GM19238 (cell line): ENCODE measurements around the gene EDNRA.

ENCODE experiments used
- DNase-seq: peaks from one replicate; pipeline ENCODE4 v3.0.0; 2011; ENCODE audit warnings: low spot score; ENCODE audit not compliant: insufficient read length

EDNRA gene

DNA sequence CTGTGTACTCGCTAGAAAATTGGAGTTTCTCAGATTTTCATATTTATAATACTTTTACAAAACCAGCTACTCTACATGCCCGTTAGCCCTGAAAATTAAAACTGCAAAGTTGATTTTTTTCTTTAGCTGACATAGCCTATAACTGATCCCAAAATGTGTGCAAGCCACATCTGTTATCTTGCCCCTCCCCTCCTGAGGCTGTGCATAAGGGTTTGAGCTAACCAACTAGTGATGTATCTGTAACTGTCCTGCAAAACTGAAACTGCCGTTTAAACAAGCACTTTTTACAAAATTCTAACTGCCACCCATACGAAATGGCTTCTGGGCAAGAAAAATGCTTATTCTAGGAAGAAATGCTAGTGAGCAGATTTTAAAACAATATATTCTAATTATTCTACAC lies 59.1 kb downstream of the EDNRA start:
- DNase-seq, result no peak

DNA sequence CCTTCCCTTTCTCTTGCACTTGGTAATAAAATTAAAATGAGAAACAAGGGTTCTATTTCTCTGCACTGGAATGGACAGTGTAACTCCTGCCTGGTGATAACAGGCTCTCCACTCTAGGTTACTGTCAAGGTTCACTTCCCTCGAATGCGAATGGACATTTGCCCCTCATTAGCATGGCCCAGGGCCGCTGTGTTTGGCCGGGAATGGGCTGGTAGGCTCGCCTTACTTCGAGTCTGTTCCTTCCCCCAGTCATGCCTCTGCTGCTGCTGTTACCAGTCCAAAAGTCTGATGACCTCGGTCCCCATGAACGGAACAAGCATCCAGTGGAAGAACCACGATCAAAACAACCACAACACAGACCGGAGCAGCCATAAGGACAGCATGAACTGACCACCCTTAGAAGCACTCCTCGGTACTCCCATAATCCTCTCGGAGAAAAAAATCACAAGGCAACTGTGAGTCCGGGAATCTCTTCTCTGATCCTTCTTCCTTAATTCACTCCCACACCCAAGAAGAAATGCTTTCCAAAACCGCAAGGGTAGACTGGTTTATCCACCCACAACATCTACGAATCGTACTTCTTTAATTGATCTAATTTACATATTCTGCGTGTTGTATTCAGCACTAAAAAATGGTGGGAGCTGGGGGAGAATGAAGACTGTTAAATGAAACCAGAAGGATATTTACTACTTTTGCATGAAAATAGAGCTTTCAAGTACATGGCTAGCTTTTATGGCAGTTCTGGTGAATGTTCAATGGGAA lies 61.5 kb downstream of the EDNRA start:
- no peak for DNase-seq

DNA sequence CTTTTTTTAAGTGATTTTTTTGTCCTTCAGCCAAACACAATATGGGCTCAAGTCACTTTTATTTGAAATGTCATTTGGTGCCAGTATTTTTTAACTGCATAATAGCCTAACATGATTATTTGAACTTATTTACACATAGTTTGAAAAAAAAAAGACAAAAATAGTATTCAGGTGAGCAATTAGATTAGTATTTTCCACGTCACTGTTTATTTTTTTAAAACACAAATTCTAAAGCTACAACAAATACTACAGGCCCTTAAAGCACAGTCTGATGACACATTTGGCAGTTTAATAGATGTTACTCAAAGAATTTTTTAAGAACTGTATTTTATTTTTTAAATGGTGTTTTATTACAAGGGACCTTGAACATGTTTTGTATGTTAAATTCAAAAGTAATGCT lies 62.1 kb downstream of the EDNRA start:
- DNase-seq, result no peak

DNA sequence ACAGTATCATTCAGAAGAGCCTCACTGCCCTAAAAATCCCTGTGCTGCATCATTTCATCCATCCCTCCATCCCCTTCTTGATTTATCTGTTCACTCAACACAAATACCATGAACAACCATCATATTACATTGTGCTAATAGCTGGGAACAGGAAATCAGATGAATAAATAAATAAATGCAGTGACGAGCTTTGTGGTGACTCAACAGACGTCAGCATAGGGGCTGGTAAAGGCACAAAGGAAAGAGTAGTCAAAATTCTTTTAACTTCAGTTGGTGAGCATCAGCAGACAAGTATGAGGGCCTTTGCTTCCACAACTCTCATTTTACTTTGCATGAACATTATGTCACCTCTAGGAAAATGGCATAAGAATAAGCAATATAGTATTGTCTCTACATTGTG lies 65.5 kb downstream of the EDNRA start:
- DNase-seq, result no peak

DNA sequence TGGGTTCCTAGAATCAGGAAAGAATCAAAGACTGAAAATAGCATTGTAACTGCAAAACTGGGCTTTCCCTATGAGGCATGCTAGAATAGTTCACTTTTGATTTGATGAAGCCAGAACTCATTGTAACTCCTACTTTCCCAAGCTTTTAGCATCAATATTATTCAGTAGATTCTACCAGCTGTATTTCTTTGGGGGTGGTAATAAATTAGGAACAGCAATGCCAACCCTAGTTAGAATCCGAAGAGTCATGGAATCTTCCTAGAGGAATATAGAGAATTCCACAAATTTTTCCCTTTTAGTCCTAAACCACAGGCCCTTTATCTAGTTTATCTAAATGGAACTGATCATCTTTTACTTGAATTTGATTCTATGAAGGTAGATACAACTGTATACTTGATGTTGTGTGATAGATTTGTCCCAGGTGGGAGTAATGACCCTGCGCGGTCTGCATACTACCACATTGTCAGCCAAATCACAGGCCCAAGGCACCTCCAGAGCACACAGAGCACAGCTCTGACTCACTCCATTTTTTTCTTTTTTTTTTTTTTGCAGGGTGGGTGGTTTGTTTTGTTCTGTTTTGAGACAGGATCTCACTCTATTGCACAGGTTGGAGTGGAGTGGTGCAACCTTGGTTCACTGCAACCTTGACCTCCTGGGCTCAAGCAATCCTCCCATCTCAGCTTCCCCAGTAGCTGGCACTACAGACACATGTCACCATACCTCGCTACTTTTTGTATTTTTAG lies 66.6 kb downstream of the EDNRA start:
- DNase-seq, result no peak

DNA sequence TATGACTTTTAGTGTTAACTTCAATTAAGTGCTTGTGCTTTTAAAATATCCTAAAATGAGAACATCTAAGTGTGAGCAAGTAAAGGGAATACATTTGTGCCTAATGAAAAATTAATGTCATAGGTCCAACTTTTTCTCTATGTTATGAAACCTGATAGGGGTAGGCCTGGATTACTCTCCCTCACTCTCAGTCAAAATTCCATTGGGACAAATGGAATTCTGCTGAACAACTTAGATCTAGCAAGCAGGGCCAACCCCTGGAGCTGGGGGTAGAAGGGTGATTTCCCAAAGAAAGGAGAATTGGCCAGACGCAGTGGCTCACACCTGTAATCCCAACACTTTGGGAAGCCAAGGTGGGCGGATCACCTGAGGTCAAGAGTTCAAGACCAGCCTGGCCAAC lies 67.4 kb downstream of the EDNRA start:
- DNase-seq, result no peak

DNA sequence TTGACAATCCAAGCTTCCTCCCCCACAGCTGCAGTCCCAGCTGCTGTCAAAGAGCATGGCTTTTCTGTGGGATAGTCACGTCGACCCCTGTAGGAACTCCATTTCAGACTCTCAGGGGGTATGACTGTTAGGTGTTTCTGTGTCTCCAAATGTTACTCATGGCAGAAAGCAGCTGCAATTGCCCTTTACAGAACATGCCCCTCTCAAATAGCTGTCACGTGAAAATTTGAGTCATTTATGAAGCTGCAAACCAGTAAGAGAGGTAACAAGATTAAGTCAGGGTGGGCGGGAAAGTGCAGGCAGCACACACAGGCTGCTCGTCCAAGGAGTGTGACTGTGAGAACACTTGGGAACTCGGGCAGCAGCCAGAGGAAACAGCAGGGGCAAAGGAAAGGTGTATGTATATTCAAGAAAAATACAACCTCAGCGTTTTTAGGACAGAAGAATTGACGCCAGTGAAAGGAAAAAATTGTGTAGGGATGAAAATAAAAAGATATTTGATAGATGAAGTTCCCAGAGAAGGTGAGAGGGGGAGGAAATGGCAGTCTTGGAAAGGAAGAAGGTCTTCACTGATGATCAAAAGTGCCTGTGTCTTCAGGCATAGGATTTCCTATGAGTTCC lies 69.8 kb downstream of the EDNRA start:
- DNase-seq, result peak; percentile 10

DNA sequence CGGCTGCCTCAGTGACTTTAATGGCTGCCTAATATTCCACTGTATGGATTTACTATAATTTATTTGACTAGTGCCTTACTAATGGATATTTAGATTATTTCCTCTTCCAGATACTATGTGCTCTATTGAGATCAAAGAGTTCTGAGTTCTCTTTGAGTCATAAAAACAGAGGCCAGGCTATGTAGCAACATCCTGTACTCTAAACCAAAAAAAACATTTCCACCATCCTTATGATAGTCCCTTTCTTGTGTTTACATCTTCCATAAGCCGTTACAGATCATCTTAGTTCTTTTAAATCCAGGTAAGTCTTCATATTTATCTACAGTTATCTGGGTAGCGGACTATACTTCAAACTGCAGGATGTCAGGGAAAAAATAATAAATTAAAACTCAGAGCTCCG lies 79.7 kb downstream of the EDNRA start:
- no peak for DNase-seq

DNA sequence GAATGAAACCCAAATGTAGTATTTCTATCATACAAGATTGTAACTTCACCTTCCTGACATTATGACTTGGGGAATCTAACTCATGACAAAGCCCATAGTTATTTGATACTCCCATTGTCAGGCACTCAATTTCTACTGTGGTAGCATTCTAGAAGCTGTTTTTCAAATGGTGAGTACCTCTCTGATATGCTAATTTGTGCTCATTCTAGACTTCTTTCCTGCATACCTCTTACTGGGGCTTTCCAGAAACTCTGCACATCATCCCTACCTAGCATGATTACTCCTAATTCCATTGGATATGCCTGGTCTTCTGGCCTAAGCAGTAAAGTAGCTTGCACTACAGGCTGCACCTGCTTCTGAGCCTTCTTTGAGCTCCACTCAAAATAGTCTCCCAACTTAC lies 85.9 kb downstream of the EDNRA start:
- no peak for DNase-seq

DNA sequence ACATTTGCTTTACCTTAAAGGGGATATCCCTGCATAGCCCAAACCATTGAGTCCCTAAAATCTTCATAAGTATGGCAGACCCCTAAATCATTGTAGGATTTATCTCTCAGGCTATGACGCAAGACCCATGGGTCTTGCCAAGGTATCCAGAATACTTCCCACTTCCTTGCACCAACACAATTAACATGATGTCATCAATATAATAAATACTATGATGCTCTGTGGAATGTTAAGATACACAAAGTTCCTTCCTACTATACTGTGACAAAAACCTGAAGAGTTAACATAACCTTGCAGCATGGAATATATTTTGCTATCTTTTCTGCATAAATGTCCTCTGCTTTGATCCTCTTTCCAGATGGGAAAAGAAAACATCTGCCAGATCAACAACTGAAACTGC lies 86.4 kb downstream of the EDNRA start:
- DNase-seq, result no peak

DNA sequence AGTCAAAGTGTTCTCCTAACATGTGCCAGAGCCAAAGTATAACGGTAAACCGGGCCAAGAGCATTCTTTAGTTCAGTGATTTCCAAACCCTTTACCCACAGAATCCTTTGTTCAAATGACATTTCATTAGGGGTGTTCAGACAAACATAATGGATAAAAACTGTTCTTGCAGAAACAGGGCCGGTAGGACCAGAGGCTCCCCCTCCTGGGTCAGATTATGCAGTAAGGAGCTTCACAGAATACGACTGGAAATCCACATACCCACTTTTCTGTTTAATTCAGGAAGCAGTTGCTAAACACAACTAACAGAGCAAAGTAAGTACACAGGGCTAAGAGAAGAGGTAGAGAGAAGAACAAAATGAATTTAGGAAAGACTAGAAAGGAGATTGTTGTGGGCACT lies 89.7 kb downstream of the EDNRA start:
- no peak for DNase-seq

DNA sequence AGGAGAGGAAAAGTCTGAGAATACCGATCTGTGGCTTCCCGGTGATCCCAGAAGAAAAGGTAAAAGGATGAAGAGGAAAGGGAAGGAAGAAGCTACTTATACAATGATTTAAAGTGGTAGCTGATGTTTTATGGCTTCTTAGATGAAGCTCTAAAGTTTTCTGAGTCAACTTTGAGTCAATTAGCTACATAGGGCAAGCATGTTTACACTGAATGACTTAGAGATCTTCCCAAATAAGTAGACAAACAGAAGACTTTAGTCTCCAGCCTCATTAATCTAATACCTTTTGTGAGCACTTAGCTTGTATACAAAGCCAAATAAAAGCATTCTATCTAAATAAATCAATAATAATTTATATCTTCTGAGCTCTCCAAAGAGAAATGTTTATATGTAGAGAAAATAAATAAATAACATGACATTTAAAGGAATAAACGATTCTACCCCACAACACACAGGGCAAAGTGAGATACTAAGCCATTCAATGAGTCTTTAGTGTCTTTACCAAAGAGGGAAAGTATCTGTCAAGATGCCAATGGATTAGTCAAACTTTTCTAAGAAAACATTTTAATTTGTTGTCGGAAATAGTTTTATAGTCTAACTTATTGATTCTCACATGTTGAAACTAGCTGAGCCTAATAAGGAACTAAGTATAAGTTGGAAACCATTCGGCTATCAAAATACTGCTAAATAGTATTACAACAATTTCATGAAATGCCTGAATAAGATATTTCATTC lies 90.3 kb downstream of the EDNRA start:
- DNase-seq, result no peak

DNA sequence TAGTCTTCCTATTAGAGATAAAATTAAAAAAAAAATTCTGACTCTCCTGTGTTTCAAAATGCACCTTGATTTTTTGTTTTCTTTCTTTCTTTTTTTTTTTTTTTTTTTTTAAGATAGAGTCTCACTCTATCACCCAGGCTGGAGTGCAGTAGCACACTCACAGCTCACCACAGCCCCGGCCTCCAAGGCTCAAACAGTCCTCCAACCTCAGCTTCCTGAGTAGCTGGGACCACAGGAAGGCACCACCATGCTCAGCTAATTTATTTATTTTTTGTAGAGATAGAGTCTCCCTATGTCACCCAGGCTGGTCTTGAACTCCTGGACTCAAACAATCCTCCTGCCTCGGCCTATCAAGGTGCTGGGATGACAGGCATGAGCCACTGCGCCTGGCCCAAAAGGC lies 95.2 kb downstream of the EDNRA start:
- no peak for DNase-seq

DNA sequence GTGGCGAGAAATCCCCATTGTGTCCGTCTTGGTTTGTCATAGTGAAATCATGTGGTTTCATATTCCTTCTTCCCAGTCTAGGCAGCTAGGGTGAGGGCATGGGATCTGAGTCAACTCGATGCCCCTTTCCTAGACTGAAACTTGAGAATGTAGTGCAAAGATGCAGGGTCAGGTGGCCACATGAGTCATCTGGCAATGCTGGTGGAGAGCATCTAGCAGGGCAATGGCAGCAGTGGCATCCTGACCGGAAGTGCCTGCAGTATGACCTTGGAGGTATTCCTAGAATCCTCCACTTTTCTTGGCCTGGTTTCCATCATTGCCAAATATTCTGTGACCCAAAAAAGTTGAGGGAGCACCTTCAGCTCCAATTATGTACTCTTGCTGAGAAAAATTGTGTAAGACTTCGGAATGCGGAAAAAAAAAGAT lies 97.2 kb downstream of the EDNRA start:
- DNase-seq, result no peak

DNA sequence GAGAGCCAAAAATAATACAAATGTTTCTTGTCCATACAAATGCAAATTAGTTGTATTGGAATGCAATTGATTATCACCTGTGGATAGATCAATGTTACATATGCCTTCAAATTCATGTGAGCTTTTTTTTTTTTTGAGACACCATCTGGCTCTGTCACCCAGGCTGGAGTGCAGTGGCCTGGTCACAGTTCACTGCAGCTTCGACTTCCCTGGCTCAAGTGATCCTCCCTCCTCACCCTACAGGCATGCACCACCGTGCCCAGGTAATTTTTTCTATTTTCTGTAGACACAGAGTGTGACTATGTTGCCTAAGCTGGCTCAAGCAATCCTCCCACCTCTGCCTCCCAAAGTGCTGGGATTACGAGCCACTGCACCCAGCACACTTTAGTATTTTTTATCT lies 97.7 kb downstream of the EDNRA start:
- DNase-seq, result no peak

DNA sequence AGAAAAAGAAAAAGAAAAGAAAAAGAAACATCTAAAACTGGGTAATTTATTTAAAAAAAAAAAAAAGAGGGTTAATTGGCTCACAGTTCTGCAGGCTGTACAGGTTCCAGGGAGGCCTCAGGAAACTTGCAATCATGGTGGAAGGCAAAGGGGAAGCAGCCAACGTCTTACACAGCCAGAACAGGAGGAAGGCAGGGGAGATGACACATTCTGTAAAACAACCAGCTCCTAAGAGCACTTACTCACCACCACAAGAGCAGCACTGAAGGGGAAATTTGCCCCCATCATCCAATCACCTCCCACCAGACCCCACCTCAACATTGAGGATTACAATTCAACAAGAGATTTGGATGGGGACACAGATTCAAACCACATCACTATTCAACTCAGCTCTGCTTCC lies 99.5 kb downstream of the EDNRA start:
- DNase-seq, result no peak

DNA sequence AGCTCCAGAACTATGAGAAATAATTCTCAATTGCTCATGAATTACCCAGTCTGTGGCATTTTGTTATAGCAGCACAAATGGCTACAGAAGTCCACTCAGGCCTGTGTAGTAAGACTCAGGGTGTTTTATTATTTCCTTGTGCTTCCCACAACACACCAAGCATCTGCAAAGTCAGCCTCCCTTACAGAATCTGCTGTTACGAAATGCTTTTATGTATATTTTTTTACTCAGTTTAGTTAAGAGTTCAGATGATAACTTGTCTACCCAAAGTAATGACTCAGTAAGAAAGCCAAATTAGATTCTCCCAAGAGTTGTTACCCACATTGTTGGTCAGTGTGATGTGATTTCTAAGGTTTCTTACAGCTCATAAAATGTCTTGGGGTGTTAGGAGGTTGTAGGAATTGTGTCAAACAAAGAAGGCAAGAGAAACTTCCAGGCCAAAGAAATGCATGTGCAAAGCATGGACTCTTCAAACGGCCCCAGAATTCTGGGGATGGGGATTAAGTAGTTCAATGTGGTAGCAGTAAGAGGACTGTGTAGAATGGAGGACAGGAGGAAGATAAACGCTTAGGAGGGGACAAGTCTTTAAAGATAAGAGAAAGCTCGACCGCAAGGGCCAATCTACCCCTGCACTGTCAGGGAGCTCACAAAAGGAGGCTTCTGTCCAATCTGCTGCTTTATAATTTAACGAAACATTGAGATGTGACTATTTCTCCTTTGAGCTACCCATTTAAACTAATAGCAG lies 100.9 kb downstream of the EDNRA start:
- no peak for DNase-seq

DNA sequence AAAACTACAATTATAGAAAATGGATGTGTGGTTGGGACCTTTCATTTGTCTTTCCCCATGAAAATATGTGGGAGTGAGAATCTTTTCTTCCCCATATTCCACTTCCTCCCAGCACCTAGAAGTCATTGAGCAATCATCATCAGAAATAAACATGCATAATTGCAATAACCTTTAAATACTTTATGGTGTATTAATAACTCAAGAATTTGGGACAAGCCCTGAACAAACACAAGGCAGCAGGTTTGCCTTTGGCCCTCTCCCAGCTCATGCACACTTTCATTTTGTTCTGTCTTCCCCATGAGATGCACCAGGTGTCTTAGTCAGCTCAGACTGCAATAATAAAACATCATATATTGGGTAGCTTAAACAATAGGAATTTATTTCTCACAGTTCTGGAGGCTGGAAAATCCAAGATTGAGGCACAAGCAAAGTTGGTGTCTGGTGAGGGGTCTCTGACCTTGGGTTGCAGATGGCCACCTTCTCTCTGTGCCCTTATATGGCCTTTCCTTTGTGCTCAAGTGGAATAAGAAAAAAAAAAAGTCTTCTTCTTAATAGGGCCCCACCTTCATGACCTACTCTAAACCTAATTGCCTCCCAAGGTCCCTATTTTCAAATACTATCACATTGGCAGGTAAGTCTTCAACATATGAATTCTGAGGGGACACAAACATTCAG lies 101.6 kb downstream of the EDNRA start:
- DNase-seq, result no peak

DNA sequence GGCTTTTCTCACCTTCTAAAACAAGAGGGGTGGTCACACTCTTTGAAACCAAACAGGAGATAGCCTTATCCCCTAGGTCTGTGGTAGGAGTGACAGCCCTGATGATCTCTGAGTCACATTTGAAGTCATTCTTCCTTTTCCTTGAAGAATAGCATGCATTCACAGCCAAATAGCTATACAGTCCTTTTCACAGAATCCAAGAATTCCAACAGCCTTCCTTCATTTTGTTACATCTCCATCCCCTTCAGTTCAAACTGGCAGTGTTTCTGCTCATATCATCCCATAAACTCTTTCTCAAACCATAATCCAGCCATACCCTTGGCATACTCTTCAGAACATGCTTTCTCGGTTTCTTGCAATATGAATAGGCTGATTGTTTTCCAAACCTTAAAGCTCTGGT lies 103.0 kb downstream of the EDNRA start:
- DNase-seq, result no peak

DNA sequence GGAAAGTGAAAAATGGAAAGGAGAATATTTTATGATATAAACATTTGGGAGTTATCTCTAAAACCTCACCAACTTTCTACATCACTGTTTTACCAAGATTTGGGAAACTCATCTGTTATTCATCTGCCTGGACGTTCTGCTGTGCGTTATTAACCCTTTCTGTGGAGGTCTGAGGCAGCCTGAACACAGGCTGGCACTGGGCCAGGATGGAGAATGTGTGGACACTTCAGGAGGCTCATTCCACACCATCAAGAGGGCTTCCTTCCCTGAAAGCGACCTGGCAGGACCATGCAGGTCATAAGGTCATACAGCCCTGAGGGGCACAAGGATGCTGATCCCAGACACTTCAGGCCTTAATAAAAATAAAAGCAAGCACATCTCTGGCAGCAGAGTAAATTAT lies 105.1 kb downstream of the EDNRA start:
- DNase-seq, result no peak

DNA sequence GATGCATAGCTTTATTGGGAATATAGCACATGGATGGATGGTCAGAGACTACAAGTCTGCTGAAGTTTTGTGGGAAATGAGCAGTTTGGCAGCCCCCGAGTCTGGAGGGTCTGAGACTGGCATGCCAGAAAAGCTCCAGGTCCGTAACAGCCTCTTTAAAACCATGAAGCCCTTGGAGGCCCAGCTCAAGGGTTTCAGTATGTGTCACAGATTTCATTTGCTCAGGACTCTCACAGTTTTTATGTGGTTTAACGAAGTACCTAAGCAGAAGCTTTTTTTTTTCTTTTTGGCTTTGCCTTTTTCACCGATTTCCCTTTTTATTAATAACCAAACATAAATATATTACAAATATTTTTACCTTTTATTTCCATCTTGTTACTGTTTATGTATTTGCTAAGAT lies 105.7 kb downstream of the EDNRA start:
- DNase-seq, result no peak
